ENCODE results near the gene RNF144B.
"Not testable (repeated sequence)": the region's sequence is repeated elsewhere in the genome, so short reads cannot be mapped to it uniquely, and the experiment has no call there.

The RNF144B gene

GRCh38 chr6:18445228-18445627 lies 58.1 kb downstream of the RNF144B start:
- no peak for DNase-seq (ENCODE audit: low read depth)

GRCh38 chr6:18446771-18447170 lies 59.6 kb downstream of the RNF144B start:
- no peak for DNase-seq (ENCODE audit: low read depth)

- DNase-seq (ENCODE audit: low read depth): no peak
These were observed 60.4 kb downstream of the RNF144B start for GRCh38 chr6:18447552-18447951.

GRCh38 chr6:18451756-18452155 lies 64.6 kb downstream of the RNF144B start:
- no peak for DNase-seq (ENCODE audit: low read depth)

GRCh38 chr6:18454446-18454845 lies 67.3 kb downstream of the RNF144B start:
- no peak for DNase-seq (ENCODE audit: low read depth)

- DNase-seq (ENCODE audit: low read depth): no peak
These were observed 70.1 kb downstream of the RNF144B start for GRCh38 chr6:18457065-18457737.

- DNase-seq (ENCODE audit: low read depth): not testable (repeated sequence)
These were observed 70.9 kb downstream of the RNF144B start for GRCh38 chr6:18458086-18458485.

- no peak for DNase-seq (ENCODE audit: low read depth)
These were observed 76.3 kb downstream of the RNF144B start for GRCh38 chr6:18463429-18463828.

GRCh38 chr6:18464176-18464575 lies 77.0 kb downstream of the RNF144B start:
- no peak for DNase-seq (ENCODE audit: low read depth)

GRCh38 chr6:18465410-18466154 lies 78.4 kb downstream of the RNF144B start:
- DNase-seq (ENCODE audit: low read depth): no peak

- DNase-seq (ENCODE audit: low read depth): no peak
These were observed 80.8 kb downstream of the RNF144B start for GRCh38 chr6:18467741-18468502.

- no peak for DNase-seq (ENCODE audit: low read depth)
These were observed 81.3 kb downstream of the RNF144B start for GRCh38 chr6:18468503-18468843.

- no peak for DNase-seq (ENCODE audit: low read depth)
These were observed 82.4 kb downstream of the RNF144B start for GRCh38 chr6:18469536-18469935.

GRCh38 chr6:18471232-18471964 lies 84.2 kb downstream of the RNF144B start:
- no peak for DNase-seq (ENCODE audit: low read depth)

- DNase-seq (ENCODE audit: low read depth): no peak
These were observed 85.8 kb downstream of the RNF144B start for GRCh38 chr6:18472941-18473340.

GRCh38 chr6:18473755-18474154 lies 86.6 kb downstream of the RNF144B start:
- no peak for DNase-seq (ENCODE audit: low read depth)

- no peak for DNase-seq (ENCODE audit: low read depth)
These were observed 90.3 kb downstream of the RNF144B start for GRCh38 chr6:18477301-18477941.

GRCh38 chr6:18478610-18479009 lies 91.5 kb downstream of the RNF144B start:
- no peak for DNase-seq (ENCODE audit: low read depth)

GRCh38 chr6:18481870-18482269 lies 94.7 kb downstream of the RNF144B start:
- no peak for DNase-seq (ENCODE audit: low read depth)

- DNase-seq (ENCODE audit: low read depth): no peak
These were observed 98.7 kb downstream of the RNF144B start for GRCh38 chr6:18485660-18486435.

GRCh38 chr6:18488004-18488403 lies 100.9 kb downstream of the RNF144B start:
- DNase-seq (ENCODE audit: low read depth): no peak
